GM23338 (cell line): ENCODE results near the gene SLC6A7. TPM values are rescaled to one million over a fixed set of nuclear protein-coding genes. Genes with fewer than 3 reads are reported as not detected.

ENCODE experiments used
- ATAC-seq: fragments of 200-7000 bp; cut with Tn5 transposase; 3 replicates; pipeline ENCODE4 v1.9.1; 2020
- DNase-seq: peaks from one replicate; pipeline ENCODE4 v3.0.0-alpha.2; 2015; ENCODE audit warnings: low spot score
- H2AFZ ChIP-seq: fragments of 200-600 bp; sonication (generic); 2 replicates; pipeline ENCODE4 v1.8.0; 2016; ENCODE audit warnings: antibody characterized with exemption, mild to moderate bottlenecking, moderate library complexity
- H3F3A ChIP-seq: fragments of 200-600 bp; sonication (generic); replicated peaks from 2 replicates; pipeline ENCODE4 v1.8.0; 2017; ENCODE audit warnings: antibody characterized with exemption, mixed run types, low read depth
- H3K27ac ChIP-seq: fragments of 200-600 bp; sonication (generic); 2 replicates; pipeline ENCODE4 v1.6.1; 2016; ENCODE audit warnings: low read depth
- H3K27me3 ChIP-seq: fragments of 200-600 bp; sonication (generic); 2 replicates; pipeline ENCODE4 v1.8.0; 2016; ENCODE audit warnings: mild to moderate bottlenecking, mixed run types, moderate library complexity; ENCODE audit not compliant: insufficient read depth
- H3K36me3 ChIP-seq: fragments of 200-600 bp; sonication (generic); 2 replicates; pipeline ENCODE4 v1.8.0; 2016; ENCODE audit warnings: mild to moderate bottlenecking; ENCODE audit not compliant: insufficient read depth
- H3K4me1 ChIP-seq: fragments of 200-600 bp; sonication (generic); 2 replicates; pipeline ENCODE4 v1.8.0; 2016; ENCODE audit warnings: mild to moderate bottlenecking, moderate library complexity; ENCODE audit not compliant: insufficient read depth
- H3K4me2 ChIP-seq: fragments of 200-600 bp; sonication (generic); 2 replicates; pipeline ENCODE4 v1.7.1; 2017; ENCODE audit warnings: mixed run types
- H3K4me3 ChIP-seq: fragments of 200-600 bp; sonication (generic); 2 replicates; pipeline ENCODE4 v1.6.1; 2016; ENCODE audit warnings: mixed run types
- H3K79me2 ChIP-seq: fragments of 200-600 bp; sonication (generic); replicated peaks from 2 replicates; pipeline ENCODE4 v1.8.0; 2017; ENCODE audit warnings: mild to moderate bottlenecking; ENCODE audit not compliant: insufficient read depth
- H3K9me2 ChIP-seq: fragments of 200-600 bp; sonication (generic); 2 replicates; pipeline ENCODE4 v1.8.0; 2017; ENCODE audit not compliant: insufficient read depth
- H4K20me1 ChIP-seq: fragments of 200-600 bp; sonication (generic); replicated peaks from 2 replicates; pipeline ENCODE4 v1.8.0; 2017; ENCODE audit warnings: mild to moderate bottlenecking; ENCODE audit not compliant: insufficient read depth
- H3K27ac Mint-ChIP-seq: 2 replicates; pipeline ENCODE4 v1.8.0; 2020; ENCODE audit warnings: inconsistent platforms, mild to moderate bottlenecking, moderate library complexity, mixed read lengths
- H3K27me3 Mint-ChIP-seq: 3 replicates; pipeline ENCODE4 v1.8.0; 2022; ENCODE audit warnings: low read depth, mild to moderate bottlenecking, moderate library complexity, mixed read lengths, inconsistent platforms; ENCODE audit not compliant: insufficient read depth, poor library complexity
- H3K36me3 Mint-ChIP-seq: 3 replicates; pipeline ENCODE4 v1.8.0; 2021; ENCODE audit warnings: low read depth, mild to moderate bottlenecking, inconsistent platforms, moderate library complexity, mixed read lengths
- H3K4me1 Mint-ChIP-seq: 3 replicates; pipeline ENCODE4 v1.8.0; 2020; ENCODE audit warnings: mild to moderate bottlenecking, inconsistent platforms, mixed read lengths
- H3K4me3 Mint-ChIP-seq: 3 replicates; pipeline ENCODE4 v1.8.0; 2021; ENCODE audit warnings: moderate library complexity, mild to moderate bottlenecking, inconsistent platforms, mixed read lengths
- H3K9me3 Mint-ChIP-seq: 3 replicates; pipeline ENCODE4 v1.8.0; 2020; ENCODE audit warnings: moderate library complexity, mild to moderate bottlenecking, inconsistent platforms, mixed read lengths
- CREB1 ChIP-seq: fragments of 250-450 bp; sonication (Bioruptor Pico); IDR thresholded peaks from 2 replicates; pipeline ENCODE4 v1.5.0; 2020; ENCODE audit warnings: low read depth, mild to moderate bottlenecking, moderate library complexity
- CTCF ChIP-seq, 2 experiments: fragments of 200-600 bp in 1 of 2; sonication (generic) in 1 of 2; conservative IDR thresholded peaks; 2 replicates each; pipeline versions ENCODE4 v1.5.1 to v1.6.1; 2016 to 2017; ENCODE audit warnings: antibody characterized with exemption in 2 of 2, low read depth in 2 of 2, mild to moderate bottlenecking in 2 of 2, moderate library complexity in 1 of 2
- EZH2 ChIP-seq: fragments of 200-600 bp; sonication (generic); IDR thresholded peaks from one replicate; pipeline ENCODE4 v1.8.0; 2017; ENCODE audit warnings: antibody characterized with exemption, mild to moderate bottlenecking, low read depth; ENCODE audit not compliant: unreplicated experiment
- EZH2phosphoT487 ChIP-seq: fragments of 200-600 bp; sonication (generic); IDR thresholded peaks from one replicate; pipeline ENCODE4 v1.8.1; 2018; ENCODE audit warnings: antibody characterized with exemption; ENCODE audit not compliant: unreplicated experiment
- JUNB ChIP-seq: IDR thresholded peaks from one replicate; pipeline ENCODE4 v1.6.1; 2016; ENCODE audit warnings: antibody characterized with exemption; ENCODE audit not compliant: unreplicated experiment
- NANOG ChIP-seq: IDR thresholded peaks from 2 replicates; pipeline ENCODE4 v1.6.1; 2016; ENCODE audit warnings: antibody characterized with exemption, borderline replicate concordance
- POLR2AphosphoS5 ChIP-seq: IDR thresholded peaks from 2 replicates; pipeline ENCODE4 v1.6.1; 2016; ENCODE audit warnings: antibody characterized with exemption, low read depth
- STAT1 ChIP-seq: IDR thresholded peaks from one replicate; pipeline ENCODE4 v1.6.1; 2016; ENCODE audit warnings: antibody characterized with exemption; ENCODE audit not compliant: unreplicated experiment
- ZNF114 ChIP-seq: fragments of 250-450 bp; sonication (Bioruptor Pico); IDR thresholded peaks from 2 replicates; pipeline ENCODE4 v1.5.0; 2020; ENCODE audit warnings: mild to moderate bottlenecking, moderate library complexity
- ZNF331 ChIP-seq: fragments of 250-450 bp; sonication (Bioruptor Pico); IDR thresholded peaks from 2 replicates; pipeline ENCODE4 v1.5.0; 2020; ENCODE audit warnings: low read depth, mild to moderate bottlenecking, moderate library complexity
- ZNF462 ChIP-seq: fragments of 250-450 bp; sonication (Bioruptor Pico); IDR thresholded peaks from 2 replicates; pipeline ENCODE4 v1.5.0; 2020; ENCODE audit warnings: mild to moderate bottlenecking, moderate library complexity
- polyA plus RNA-seq: library from polyadenylated mRNA; unstranded; fragments of >200 nt; fragmentation: Nextera tagmentation; extraction: Ambion mirVana; gene quantifications from 2 replicates; pipeline ENCODE4 v1.2.1, GENCODE V29; 2016
- total RNA-seq: library from RNA; depleted of rRNA; stranded (reverse); fragments of >200 nt; shearing (Covaris generic); gene quantifications from 2 replicates; pipeline ENCODE4 v1.2.3, GENCODE V29; 2014
- TF ChIP-seq, protein P1 (sequence below): IDR thresholded peaks from 2 replicates; pipeline ENCODE4 v1.6.1; 2016; ENCODE audit warnings: antibody characterized with exemption
- TF ChIP-seq, protein P2 (sequence below): IDR thresholded peaks from one replicate; pipeline ENCODE4 v1.6.1; 2018; ENCODE audit warnings: antibody characterized with exemption; ENCODE audit not compliant: unreplicated experiment

SLC6A7 gene
- total and polyA plus RNA-seq, 2 experiments from 2014 or later = not detected

DNA sequence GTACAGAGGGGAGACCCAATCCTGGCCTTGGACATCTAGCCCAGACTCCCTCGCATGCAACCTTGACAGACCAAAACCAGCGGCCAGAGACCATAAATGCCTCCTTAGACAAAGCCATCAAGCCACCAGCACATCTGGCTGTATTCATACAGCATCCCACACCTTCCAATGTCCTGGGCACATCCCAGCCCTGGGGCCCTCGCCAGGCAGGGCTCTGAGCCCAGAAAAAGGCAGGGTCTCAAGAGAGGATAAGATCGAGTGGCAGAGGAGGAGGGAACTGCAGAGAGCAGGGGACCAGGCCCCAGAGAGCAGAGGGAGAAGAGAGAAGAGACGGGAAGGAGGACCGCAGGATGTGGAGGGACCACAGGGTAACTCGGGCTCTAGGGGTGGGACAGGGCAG lies 54.3 kb downstream of the SLC6A7 start:
- H3K4me3 ChIP-seq = no peak overlapping the region
- no peak overlapping the region for H3K4me3 Mint-ChIP-seq
- H3K27ac Mint-ChIP-seq = no peak overlapping the region
- peaks cover 8% of the 10 kb centered on the region for H3K27me3 Mint-ChIP-seq
- no peaks in the 10 kb centered on the region for H3K4me1 ChIP-seq
- no peaks in the 10 kb centered on the region for H3K9me2 ChIP-seq
- DNase-seq (no peak), ATAC-seq (no peak)
- H3K9me3 Mint-ChIP-seq = no peaks in the 10 kb centered on the region
- no peaks in the 10 kb centered on the region for H3K36me3 ChIP-seq
- H3K4me1 Mint-ChIP-seq = peaks cover 3% of the 10 kb centered on the region; the same call in 1 of the 3 replicates
- H3K36me3 Mint-ChIP-seq = no peaks in the 10 kb centered on the region
- H3K79me2 ChIP-seq = no peaks in the 10 kb centered on the region
- no peaks in the 10 kb centered on the region for H3F3A ChIP-seq
- no peaks in the 10 kb centered on the region for H3K27me3 ChIP-seq
- H3K27ac ChIP-seq = no peak overlapping the region
- H2AFZ ChIP-seq = no peak overlapping the region
- no peak overlapping the region for H3K4me2 ChIP-seq
- TF ChIP-seq ZNF331 (CRISPR knock-in tag) (no peak), ZNF462 (CRISPR knock-in tag) (no peak), POLR2AphosphoS5 (no peak), EZH2phosphoT487 (no peak), NANOG (no peak), ZNF114 (CRISPR knock-in tag) (no peak), CREB1 (CRISPR knock-in tag) (no peak), STAT1 (no peak), JUNB (no peak), EZH2 (no peak), CTCF (conservative IDR thresholded peaks at IDR 0.05; ENCODE audit: low read depth in 2 of 2) (no peak)
- TF ChIP-seq, protein P1, sequence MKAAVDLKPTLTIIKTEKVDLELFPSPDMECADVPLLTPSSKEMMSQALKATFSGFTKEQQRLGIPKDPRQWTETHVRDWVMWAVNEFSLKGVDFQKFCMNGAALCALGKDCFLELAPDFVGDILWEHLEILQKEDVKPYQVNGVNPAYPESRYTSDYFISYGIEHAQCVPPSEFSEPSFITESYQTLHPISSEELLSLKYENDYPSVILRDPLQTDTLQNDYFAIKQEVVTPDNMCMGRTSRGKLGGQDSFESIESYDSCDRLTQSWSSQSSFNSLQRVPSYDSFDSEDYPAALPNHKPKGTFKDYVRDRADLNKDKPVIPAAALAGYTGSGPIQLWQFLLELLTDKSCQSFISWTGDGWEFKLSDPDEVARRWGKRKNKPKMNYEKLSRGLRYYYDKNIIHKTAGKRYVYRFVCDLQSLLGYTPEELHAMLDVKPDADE = no peak
- TF ChIP-seq, protein P2, sequence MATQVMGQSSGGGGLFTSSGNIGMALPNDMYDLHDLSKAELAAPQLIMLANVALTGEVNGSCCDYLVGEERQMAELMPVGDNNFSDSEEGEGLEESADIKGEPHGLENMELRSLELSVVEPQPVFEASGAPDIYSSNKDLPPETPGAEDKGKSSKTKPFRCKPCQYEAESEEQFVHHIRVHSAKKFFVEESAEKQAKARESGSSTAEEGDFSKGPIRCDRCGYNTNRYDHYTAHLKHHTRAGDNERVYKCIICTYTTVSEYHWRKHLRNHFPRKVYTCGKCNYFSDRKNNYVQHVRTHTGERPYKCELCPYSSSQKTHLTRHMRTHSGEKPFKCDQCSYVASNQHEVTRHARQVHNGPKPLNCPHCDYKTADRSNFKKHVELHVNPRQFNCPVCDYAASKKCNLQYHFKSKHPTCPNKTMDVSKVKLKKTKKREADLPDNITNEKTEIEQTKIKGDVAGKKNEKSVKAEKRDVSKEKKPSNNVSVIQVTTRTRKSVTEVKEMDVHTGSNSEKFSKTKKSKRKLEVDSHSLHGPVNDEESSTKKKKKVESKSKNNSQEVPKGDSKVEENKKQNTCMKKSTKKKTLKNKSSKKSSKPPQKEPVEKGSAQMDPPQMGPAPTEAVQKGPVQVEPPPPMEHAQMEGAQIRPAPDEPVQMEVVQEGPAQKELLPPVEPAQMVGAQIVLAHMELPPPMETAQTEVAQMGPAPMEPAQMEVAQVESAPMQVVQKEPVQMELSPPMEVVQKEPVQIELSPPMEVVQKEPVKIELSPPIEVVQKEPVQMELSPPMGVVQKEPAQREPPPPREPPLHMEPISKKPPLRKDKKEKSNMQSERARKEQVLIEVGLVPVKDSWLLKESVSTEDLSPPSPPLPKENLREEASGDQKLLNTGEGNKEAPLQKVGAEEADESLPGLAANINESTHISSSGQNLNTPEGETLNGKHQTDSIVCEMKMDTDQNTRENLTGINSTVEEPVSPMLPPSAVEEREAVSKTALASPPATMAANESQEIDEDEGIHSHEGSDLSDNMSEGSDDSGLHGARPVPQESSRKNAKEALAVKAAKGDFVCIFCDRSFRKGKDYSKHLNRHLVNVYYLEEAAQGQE = no peak
- H4K20me1 ChIP-seq = no peaks in the 10 kb centered on the region
